Fibroblast of lung (primary cell): ENCODE data around the gene TMPRSS9. TPM values are rescaled to one million over a fixed set of nuclear protein-coding genes. Genes with fewer than 3 reads are reported as not detected.

Source experiments
- DNase-seq, 2 donors: peaks; one replicate each; pipeline versions ENCODE4 v3.0.0 to v3.0.0-alpha.2; 2010; ENCODE audit warnings: low read depth in 2 of 2
- H2AFZ ChIP-seq: 2 replicates; pipeline ENCODE4 v1.5.1; 2012; ENCODE audit warnings: low read length, control low read depth, inconsistent platforms
- H3K27ac ChIP-seq: 2 replicates; pipeline ENCODE4 v1.5.1; 2011; ENCODE audit warnings: low read length, control low read depth; ENCODE audit not compliant: insufficient read depth
- H3K27me3 ChIP-seq: 2 replicates; pipeline ENCODE4 v1.5.1; 2011; ENCODE audit warnings: mild to moderate bottlenecking, low read length; ENCODE audit not compliant: control insufficient read depth, insufficient read depth
- H3K36me3 ChIP-seq: 2 replicates; pipeline ENCODE4 v1.5.1; 2011; ENCODE audit warnings: low read length; ENCODE audit not compliant: control insufficient read depth, insufficient read depth
- H3K4me1 ChIP-seq: 2 replicates; pipeline ENCODE4 v1.5.1; 2011; ENCODE audit warnings: low read length; ENCODE audit not compliant: control insufficient read depth, insufficient read depth; ENCODE audit errors: extremely low read depth
- H3K4me2 ChIP-seq: 2 replicates; pipeline ENCODE4 v1.5.1; 2011; ENCODE audit warnings: low read length, control low read depth; ENCODE audit not compliant: insufficient read depth; ENCODE audit errors: extremely low read depth
- H3K4me3 ChIP-seq, 4 experiments: fragments of 200-600 bp in 1 of 4; sonication (generic) in 1 of 4; replicated peaks in 1 of 4; 2 replicates each; pipeline ENCODE4 v1.5.1; 2011 to 2016; ENCODE audit warnings: low read length in 4 of 4, low read depth in 3 of 4, mild to moderate bottlenecking in 3 of 4, control low read depth in 2 of 4, inconsistent platforms in 1 of 4, mixed read lengths in 1 of 4; ENCODE audit not compliant: insufficient read depth in 1 of 4; ENCODE audit errors: control extremely low read depth in 1 of 4
- H3K79me2 ChIP-seq: 2 replicates; pipeline ENCODE4 v1.5.1; 2012; ENCODE audit warnings: mild to moderate bottlenecking, low read length, inconsistent platforms; ENCODE audit not compliant: control insufficient read depth, insufficient read depth
- H3K9ac ChIP-seq: 2 replicates; pipeline ENCODE4 v1.5.1; 2011; ENCODE audit warnings: mild to moderate bottlenecking, low read length, control low read depth; ENCODE audit not compliant: insufficient read depth
- H3K9me3 ChIP-seq: 2 replicates; pipeline ENCODE4 v1.5.1; 2012; ENCODE audit warnings: low read depth, low read length; ENCODE audit not compliant: control insufficient read depth, insufficient read depth
- H4K20me1 ChIP-seq: 2 replicates; pipeline ENCODE4 v1.5.1; 2011; ENCODE audit warnings: low read length; ENCODE audit not compliant: control insufficient read depth, insufficient read depth; ENCODE audit errors: extremely low read depth
- EZH2 ChIP-seq: IDR thresholded peaks from 2 replicates; pipeline ENCODE4 v1.5.1; 2012; ENCODE audit warnings: low read length, control low read depth, mild to moderate bottlenecking; ENCODE audit errors: missing control alignments
- polyA plus RNA-seq, 2 donors: library from polyadenylated mRNA; depleted of rRNA in 1 of 2; stranded (reverse) in 1 of 2; unstranded in 1 of 2; fragments of >200 nt; gene quantifications; 2 replicates each; pipeline ENCODE4 v1.2.1, GENCODE V29; 2011 to 2012; ENCODE audit warnings: missing spikeins in 1 of 2
- total RNA-seq: library from RNA; depleted of rRNA; stranded (reverse); fragments of >200 nt; gene quantifications from 2 replicates; pipeline ENCODE4 v1.2.1, GENCODE V29; 2014
- TF ChIP-seq, protein P1 (sequence below), 2 donors: IDR thresholded peaks in 1 of 2; conservative IDR thresholded peaks in 1 of 2; 1 replicate in 1 of 2; 2 replicates in 1 of 2; pipeline ENCODE4 v1.5.1; 2011 to 2012; ENCODE audit warnings: low read length in 2 of 2, control low read depth in 1 of 2, inconsistent platforms in 1 of 2, low read depth in 1 of 2, mild to moderate bottlenecking in 1 of 2

TMPRSS9 gene
- total and polyA plus RNA-seq, 2 donors (not counting 1 experiment from before 2014, with no cell fraction given) = not detected

DNA sequence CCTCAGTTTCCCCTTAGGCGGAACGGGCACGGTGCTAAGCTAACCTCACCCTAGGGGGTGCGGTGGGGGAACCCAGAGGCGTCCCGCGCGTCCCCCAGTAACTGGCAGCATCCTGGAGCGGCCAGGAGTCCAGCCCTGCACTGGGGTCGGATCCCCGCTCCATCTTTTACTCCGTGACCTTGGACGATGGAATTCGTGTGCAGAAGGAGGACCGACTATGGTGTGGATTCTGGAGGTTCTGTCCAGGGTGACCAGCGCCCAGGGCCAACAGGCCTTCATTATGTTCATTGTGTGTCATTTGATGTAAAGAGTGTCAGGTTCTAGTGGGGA, 31.0 kb upstream of the TMPRSS9 start:
- Histone ChIP-seq H3K4me2 (peak overlapping the region; percentile 99), H3K4me1 (peaks cover 5% of the 10 kb centered on the region), H3K36me3 (peaks cover 12% of the 10 kb centered on the region), H3K27me3 (no peaks in the 10 kb centered on the region), H4K20me1 (no peaks in the 10 kb centered on the region), H3K4me3 (peak overlapping the region; percentile 66 to 95 (median 82)), H3K79me2 (peaks cover 59% of the 10 kb centered on the region), H3K9ac (peak overlapping the region; percentile 90), H3K27ac (peak overlapping the region; percentile 57), H2AFZ (no peak overlapping the region), H3K9me3 (no peaks in the 10 kb centered on the region)
- no peak for DNase-seq
- TF ChIP-seq, protein P1, sequence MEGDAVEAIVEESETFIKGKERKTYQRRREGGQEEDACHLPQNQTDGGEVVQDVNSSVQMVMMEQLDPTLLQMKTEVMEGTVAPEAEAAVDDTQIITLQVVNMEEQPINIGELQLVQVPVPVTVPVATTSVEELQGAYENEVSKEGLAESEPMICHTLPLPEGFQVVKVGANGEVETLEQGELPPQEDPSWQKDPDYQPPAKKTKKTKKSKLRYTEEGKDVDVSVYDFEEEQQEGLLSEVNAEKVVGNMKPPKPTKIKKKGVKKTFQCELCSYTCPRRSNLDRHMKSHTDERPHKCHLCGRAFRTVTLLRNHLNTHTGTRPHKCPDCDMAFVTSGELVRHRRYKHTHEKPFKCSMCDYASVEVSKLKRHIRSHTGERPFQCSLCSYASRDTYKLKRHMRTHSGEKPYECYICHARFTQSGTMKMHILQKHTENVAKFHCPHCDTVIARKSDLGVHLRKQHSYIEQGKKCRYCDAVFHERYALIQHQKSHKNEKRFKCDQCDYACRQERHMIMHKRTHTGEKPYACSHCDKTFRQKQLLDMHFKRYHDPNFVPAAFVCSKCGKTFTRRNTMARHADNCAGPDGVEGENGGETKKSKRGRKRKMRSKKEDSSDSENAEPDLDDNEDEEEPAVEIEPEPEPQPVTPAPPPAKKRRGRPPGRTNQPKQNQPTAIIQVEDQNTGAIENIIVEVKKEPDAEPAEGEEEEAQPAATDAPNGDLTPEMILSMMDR (conservative IDR thresholded peaks at IDR 0.05 in 1 of 2, IDR thresholded peaks at IDR 0.05 in 1 of 2; ENCODE audit: low read depth in 1 of 2, low read length in 2 of 2) = no peak
- TF ChIP-seq EZH2 = no peak

DNA sequence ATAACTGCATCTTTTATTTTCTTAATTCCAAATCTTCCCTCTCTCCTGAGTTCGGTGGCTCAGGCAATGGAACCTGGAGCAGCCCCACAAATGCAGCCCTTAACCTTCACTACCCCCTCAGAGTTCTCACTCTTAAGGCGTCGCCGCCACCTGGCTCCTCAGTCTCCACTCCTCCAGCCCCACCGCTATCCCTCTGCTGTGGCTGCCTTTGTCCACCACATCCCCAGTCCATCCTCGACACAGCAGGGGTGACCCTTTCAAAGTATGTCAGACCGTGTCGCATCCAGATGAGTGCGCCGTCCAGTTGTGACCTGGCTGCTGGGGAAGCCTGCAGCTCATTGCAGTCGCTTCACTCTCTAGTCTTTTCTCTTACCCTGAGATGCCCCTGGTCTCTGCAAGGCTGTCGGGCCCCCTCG, 30.6 kb upstream of the TMPRSS9 start:
- Histone ChIP-seq H2AFZ (no peak overlapping the region), H3K9ac (no peak overlapping the region), H3K4me3 (peak overlapping the region; percentile 66 to 95 (median 82)), H3K36me3 (peaks cover 8% of the 10 kb centered on the region), H3K27me3 (no peaks in the 10 kb centered on the region), H4K20me1 (no peaks in the 10 kb centered on the region), H3K27ac (peak overlapping the region; percentile 57), H3K79me2 (peaks cover 61% of the 10 kb centered on the region), H3K9me3 (no peaks in the 10 kb centered on the region), H3K4me1 (peaks cover 5% of the 10 kb centered on the region), H3K4me2 (peak overlapping the region; percentile 99)
- no peak for TF ChIP-seq EZH2
- TF ChIP-seq, protein P1 (conservative IDR thresholded peaks at IDR 0.05 in 1 of 2, IDR thresholded peaks at IDR 0.05 in 1 of 2; ENCODE audit: low read depth in 1 of 2, low read length in 2 of 2) = no peak
- DNase-seq = no peak

DNA sequence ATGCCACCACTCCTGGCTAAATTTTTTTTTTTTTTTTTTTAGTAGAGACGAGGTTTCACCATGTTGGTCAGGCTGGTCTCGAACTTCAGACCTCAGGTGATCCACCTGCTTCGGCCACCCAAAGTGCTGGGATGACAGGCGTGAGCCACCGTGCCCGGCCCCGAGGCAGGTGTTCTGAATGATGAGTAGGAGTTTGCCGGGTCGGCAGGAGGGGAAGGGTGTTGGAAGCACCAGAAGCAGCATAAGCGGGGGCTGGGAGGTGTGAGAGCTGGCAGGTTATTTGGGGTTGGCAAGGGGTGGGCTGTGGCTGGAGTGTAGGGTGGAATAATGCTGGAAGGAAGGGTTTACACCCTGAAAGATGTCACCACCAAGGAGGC, 29.8 kb upstream of the TMPRSS9 start:
- no peak overlapping the region for H3K4me3 ChIP-seq
- H3K9me3 ChIP-seq = no peaks in the 10 kb centered on the region
- H3K36me3 ChIP-seq = peaks cover 6% of the 10 kb centered on the region
- H3K4me1 ChIP-seq = peaks cover 5% of the 10 kb centered on the region
- no peak for DNase-seq
- TF ChIP-seq EZH2 = no peak
- TF ChIP-seq, protein P1 (conservative IDR thresholded peaks at IDR 0.05 in 1 of 2, IDR thresholded peaks at IDR 0.05 in 1 of 2; ENCODE audit: low read depth in 1 of 2, low read length in 2 of 2) = no peak
- no peak overlapping the region for H3K4me2 ChIP-seq
- peaks cover 59% of the 10 kb centered on the region for H3K79me2 ChIP-seq
- H2AFZ ChIP-seq = no peak overlapping the region
- H3K27ac ChIP-seq = no peak overlapping the region
- H3K27me3 ChIP-seq = no peaks in the 10 kb centered on the region
- no peak overlapping the region for H3K9ac ChIP-seq
- no peaks in the 10 kb centered on the region for H4K20me1 ChIP-seq
